OCI-LY3 (cell line): ENCODE measurements around the gene EIF3K.

ENCODE experiments used
- H2AFZ ChIP-seq: fragments of 200-600, 300-600 bp; shearing (Covaris generic); 2 replicates; pipeline ENCODE4 v1.6.0; 2014; ENCODE audit warnings: antibody characterized with exemption, low read depth, low read length
- H3K27ac ChIP-seq: fragments of 200-600, 300-600 bp; sonication (generic); 2 replicates; pipeline ENCODE4 v1.5.1; 2014; ENCODE audit warnings: mild to moderate bottlenecking, low read length, moderate library complexity, mixed read lengths
- H3K27me3 ChIP-seq: fragments of 200-600, 300-600 bp; sonication (generic); 2 replicates; pipeline ENCODE4 v1.6.1; 2014; ENCODE audit warnings: low read depth, low read length, mixed read lengths
- H3K36me3 ChIP-seq: fragments of 200-600, 300-600 bp; sonication (generic); replicated peaks from 2 replicates; pipeline ENCODE3; 2014; ENCODE audit warnings: low read depth, low read length, mixed read lengths
- H3K4me1 ChIP-seq: fragments of 300-600, 200-600 bp; sonication (generic); 2 replicates; pipeline ENCODE4 v1.6.1; 2014; ENCODE audit warnings: low read length, mixed read lengths
- H3K4me2 ChIP-seq: fragments of 200-600, 300-600 bp; sonication (generic); 2 replicates; pipeline ENCODE4 v1.6.1; 2014; ENCODE audit warnings: low read length, mixed read lengths
- H3K4me3 ChIP-seq: fragments of 300-600, 200-600 bp; sonication (generic); 2 replicates; pipeline ENCODE4 v1.5.1; 2014; ENCODE audit warnings: antibody characterized with exemption, mild to moderate bottlenecking, low read length, moderate library complexity
- H3K79me2 ChIP-seq: fragments of 300-600, 200-600 bp; shearing (Covaris generic); 2 replicates; pipeline ENCODE4 v1.6.1; 2014; ENCODE audit warnings: mild to moderate bottlenecking, low read length, mixed read lengths
- H3K9ac ChIP-seq: fragments of 300-600, 200-600 bp; shearing (Covaris generic); 2 replicates; pipeline ENCODE4 v1.6.0; 2014; ENCODE audit warnings: mild to moderate bottlenecking, low read length, moderate library complexity
- H3K9me3 ChIP-seq: fragments of 200-600, 300-600 bp; shearing (Covaris generic); 2 replicates; pipeline ENCODE4 v1.6.1; 2014; ENCODE audit warnings: low read length, mixed read lengths; ENCODE audit not compliant: insufficient read depth
- H4K20me1 ChIP-seq: fragments of 200-600, 300-600 bp; sonication (generic); 2 replicates; pipeline ENCODE4 v1.6.1; 2016; ENCODE audit warnings: low read length, mixed read lengths; ENCODE audit not compliant: insufficient read depth
- EZH2phosphoT487 ChIP-seq: fragments of 200-600 bp; shearing (Covaris generic); IDR thresholded peaks from 2 replicates; pipeline ENCODE4 v1.6.1; 2018; ENCODE audit warnings: antibody characterized with exemption, mixed run types, low read depth
- TF ChIP-seq, protein P1 (sequence below): fragments of 200-600, 300-600 bp; sonication (generic); IDR thresholded peaks from 2 replicates; pipeline ENCODE4 v1.5.1; 2014; ENCODE audit warnings: antibody characterized with exemption, low read length, low read depth

The EIF3K gene

DNA sequence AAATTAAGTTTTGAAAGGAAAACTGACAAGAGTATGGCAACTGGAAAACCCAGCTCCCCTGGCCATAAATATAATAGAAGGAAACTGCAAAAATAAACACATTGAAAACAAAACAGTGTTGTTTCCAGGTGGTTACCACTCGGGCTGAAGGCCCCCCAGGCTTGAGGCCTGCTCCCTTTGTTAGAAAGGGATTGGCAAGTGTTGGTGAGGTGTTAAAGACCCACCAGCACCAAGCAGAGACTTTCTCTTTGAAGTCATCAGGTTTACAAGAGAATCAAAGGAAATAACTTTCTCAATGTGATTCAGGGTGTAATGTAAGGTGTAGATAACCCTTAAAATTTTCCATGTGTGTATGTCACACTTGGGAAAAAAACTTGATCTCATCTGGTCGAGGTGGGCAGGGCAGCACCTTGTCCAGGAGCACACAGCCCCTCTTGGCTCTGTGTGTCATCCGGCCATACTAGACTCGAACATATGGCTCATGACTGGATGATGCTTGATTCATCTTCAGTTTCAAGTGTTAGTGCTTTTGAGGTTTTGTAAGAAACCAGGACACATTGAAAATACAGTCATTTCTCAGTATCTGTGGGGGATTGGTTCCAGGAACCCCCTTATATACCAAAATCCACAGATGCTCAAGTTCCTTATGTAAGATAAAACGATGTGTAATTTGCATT, 36.3 kb downstream of the EIF3K start:
- Histone ChIP-seq H3K79me2 (peaks cover 100% of the 10 kb centered on the region), H4K20me1 (peaks cover 86% of the 10 kb centered on the region), H3K9ac (peak overlapping the region; percentile 37; the same call in 1 of the 2 replicates), H3K27me3 (no peaks in the 10 kb centered on the region), H3K27ac (peak overlapping the region; percentile 76), H3K4me3 (peak overlapping the region; percentile 43), H3K9me3 (no peaks in the 10 kb centered on the region), H3K4me2 (peak overlapping the region; percentile 60), H2AFZ (no peak overlapping the region), H3K4me1 (peaks cover 64% of the 10 kb centered on the region), H3K36me3 (peaks cover 48% of the 10 kb centered on the region)
- TF ChIP-seq EZH2phosphoT487 = no peak
- TF ChIP-seq, protein P1, sequence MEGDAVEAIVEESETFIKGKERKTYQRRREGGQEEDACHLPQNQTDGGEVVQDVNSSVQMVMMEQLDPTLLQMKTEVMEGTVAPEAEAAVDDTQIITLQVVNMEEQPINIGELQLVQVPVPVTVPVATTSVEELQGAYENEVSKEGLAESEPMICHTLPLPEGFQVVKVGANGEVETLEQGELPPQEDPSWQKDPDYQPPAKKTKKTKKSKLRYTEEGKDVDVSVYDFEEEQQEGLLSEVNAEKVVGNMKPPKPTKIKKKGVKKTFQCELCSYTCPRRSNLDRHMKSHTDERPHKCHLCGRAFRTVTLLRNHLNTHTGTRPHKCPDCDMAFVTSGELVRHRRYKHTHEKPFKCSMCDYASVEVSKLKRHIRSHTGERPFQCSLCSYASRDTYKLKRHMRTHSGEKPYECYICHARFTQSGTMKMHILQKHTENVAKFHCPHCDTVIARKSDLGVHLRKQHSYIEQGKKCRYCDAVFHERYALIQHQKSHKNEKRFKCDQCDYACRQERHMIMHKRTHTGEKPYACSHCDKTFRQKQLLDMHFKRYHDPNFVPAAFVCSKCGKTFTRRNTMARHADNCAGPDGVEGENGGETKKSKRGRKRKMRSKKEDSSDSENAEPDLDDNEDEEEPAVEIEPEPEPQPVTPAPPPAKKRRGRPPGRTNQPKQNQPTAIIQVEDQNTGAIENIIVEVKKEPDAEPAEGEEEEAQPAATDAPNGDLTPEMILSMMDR = no peak

- H3K9ac ChIP-seq = peak overlapping the region; percentile 23; the same call in 1 of the 2 replicates
- H3K4me3 ChIP-seq = peak overlapping the region; percentile 43
- no peaks in the 10 kb centered on the region for H3K27me3 ChIP-seq
- H3K27ac ChIP-seq = peak overlapping the region; percentile 76
- TF ChIP-seq, protein P1 = no peak
- TF ChIP-seq EZH2phosphoT487 = no peak
- peaks cover 85% of the 10 kb centered on the region for H4K20me1 ChIP-seq
- peaks cover 55% of the 10 kb centered on the region for H3K36me3 ChIP-seq
- peaks cover 100% of the 10 kb centered on the region for H3K79me2 ChIP-seq
- no peak overlapping the region for H2AFZ ChIP-seq
- H3K4me2 ChIP-seq = peak overlapping the region; percentile 60
- H3K4me1 ChIP-seq = peaks cover 56% of the 10 kb centered on the region
- no peaks in the 10 kb centered on the region for H3K9me3 ChIP-seq
Measured at GRCh38 chr19:38656171-38656981, 37.4 kb downstream of the EIF3K start.

DNA sequence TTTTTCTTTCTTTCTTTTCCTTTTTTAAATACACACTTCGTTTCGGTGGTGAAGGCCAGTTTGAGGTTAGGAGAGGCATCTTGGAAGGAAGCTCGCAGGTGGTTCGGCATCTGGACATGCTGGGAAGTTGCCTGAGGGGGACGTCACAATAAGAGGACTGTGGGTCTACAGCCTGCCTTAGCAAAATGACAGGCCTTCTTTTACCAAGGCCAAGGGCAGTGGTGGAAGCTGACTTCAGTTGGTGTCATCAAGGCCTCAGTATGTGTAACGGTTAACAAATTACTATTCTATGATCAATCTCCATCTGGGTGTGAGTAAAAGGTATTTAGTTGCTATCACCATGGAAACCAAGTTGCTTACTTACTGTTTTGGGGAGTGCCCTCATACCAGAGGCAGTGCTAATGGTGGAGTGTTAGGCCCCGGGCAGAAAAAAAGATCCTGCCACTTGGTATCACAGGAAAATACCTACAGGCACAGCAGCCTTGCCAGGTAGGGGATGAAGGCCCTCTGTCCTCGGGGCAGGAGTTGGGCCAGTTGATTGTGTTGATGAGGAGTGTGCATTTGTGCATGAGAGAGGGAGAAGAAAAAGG, 38.7 kb downstream of the EIF3K start:
- Histone ChIP-seq H3K9me3 (no peaks in the 10 kb centered on the region), H3K27ac (no peak overlapping the region), H3K4me2 (peak overlapping the region; percentile 53), H3K36me3 (peaks cover 56% of the 10 kb centered on the region), H3K27me3 (no peaks in the 10 kb centered on the region), H2AFZ (no peak overlapping the region), H3K4me1 (peaks cover 50% of the 10 kb centered on the region), H3K79me2 (peaks cover 98% of the 10 kb centered on the region), H3K4me3 (no peak overlapping the region), H3K9ac (no peak overlapping the region; the same call in 1 of the 2 replicates), H4K20me1 (peaks cover 83% of the 10 kb centered on the region)
- TF ChIP-seq, protein P1 = no peak
- TF ChIP-seq EZH2phosphoT487 = no peak
